HG03520 (cell line): ENCODE results near the gene RFX1.

ENCODE experiments used
- ATAC-seq: cut with Tn5 transposase; IDR thresholded peaks from one replicate; pipeline ENCODE4 v1.9.1; 2021; ENCODE audit warnings: mild to moderate bottlenecking, moderate library complexity; ENCODE audit not compliant: unreplicated experiment

RFX1 gene

GRCh38 chr19:13961826-13962698, 44.1 kb downstream of the RFX1 start:
- no peak for ATAC-seq

GRCh38 chr19:13960863-13961784, 45.0 kb downstream of the RFX1 start:
- no peak for ATAC-seq

- no peak for ATAC-seq
Measured at GRCh38 chr19:13959962-13960862, 45.9 kb downstream of the RFX1 start.

GRCh38 chr19:13959141-13959961, 46.8 kb downstream of the RFX1 start:
- no peak for ATAC-seq

- no peak for ATAC-seq
Measured at GRCh38 chr19:13958043-13958442, 48.1 kb downstream of the RFX1 start.

GRCh38 chr19:13957051-13957450, 49.1 kb downstream of the RFX1 start:
- no peak for ATAC-seq

- no peak for ATAC-seq
Measured at GRCh38 chr19:13956365-13956744, 49.8 kb downstream of the RFX1 start.

- no peak for ATAC-seq
Measured at GRCh38 chr19:13955662-13956364, 50.3 kb downstream of the RFX1 start.

- no peak for ATAC-seq
Measured at GRCh38 chr19:13954185-13954584, 51.9 kb downstream of the RFX1 start.

GRCh38 chr19:13952931-13953531, 53.1 kb downstream of the RFX1 start:
- no peak for ATAC-seq

GRCh38 chr19:13952154-13952930, 53.8 kb downstream of the RFX1 start, which contains the start of gene DCAF15:
Gene DCAF15 (plus strand): TSS chr19:13952509. CDS start chr19:13952513, 4 bp downstream.
- ATAC-seq = peak; percentile 94

GRCh38 chr19:13951799-13952153, 54.3 kb downstream of the RFX1 start:
- ATAC-seq = no peak

GRCh38 chr19:13951043-13951442, 55.1 kb downstream of the RFX1 start:
- no peak for ATAC-seq

- no peak for ATAC-seq
Measured at GRCh38 chr19:13946414-13946813, 59.7 kb downstream of the RFX1 start.

- no peak for ATAC-seq
Measured at GRCh38 chr19:13942023-13942684, 64.0 kb downstream of the RFX1 start.

- ATAC-seq = no peak
Measured at GRCh38 chr19:13938301-13939064, 67.6 kb downstream of the RFX1 start, which contains the start of gene PODNL1. Gene PODNL1 (minus strand): TSS chr19:13938417. CDS start chr19:13938181, 236 bp downstream.
